ENCODE data around the gene CEACAM16.
A peak's percentile ranks its signal among the peaks of the same experiment; 100 is the strongest.

DNA sequence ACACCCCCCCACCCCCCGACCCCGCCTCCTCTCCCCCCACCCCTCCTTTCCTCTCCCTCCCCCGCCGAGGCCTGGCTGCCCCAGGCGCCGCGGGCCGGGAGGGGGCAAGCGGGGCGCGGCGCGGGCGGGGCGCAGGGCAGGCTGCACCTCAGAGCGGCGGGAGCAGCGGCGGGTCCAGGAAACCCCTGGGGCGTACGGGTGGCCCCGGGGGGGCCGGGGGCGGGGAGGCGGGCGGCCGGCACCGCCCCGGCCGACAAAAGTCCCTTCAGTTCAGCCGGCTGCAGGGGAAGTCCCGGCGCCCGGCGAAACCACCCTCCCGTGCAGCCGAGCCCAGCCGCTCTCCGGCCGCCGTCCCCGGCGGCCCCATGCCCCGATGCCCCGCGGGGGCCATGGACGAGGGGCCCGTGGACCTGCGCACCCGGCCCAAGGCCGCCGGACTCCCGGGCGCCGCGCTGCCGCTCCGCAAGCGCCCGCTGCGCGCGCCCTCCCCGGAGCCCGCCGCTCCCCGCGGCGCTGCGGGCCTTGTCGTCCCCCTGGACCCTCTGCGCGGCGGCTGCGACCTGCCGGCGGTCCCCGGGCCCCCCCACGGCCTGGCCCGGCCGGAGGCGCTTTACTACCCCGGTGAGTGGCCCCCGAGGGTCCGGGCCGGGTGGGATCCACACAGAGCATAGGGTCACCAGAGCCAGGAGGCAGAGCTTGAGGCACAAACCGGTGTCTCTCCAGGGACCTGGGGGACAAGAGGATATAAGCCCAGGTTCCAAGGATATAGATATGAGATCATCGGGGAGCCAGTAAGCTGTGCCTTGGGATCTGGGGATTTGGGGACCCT, 49.7 kb downstream of the CEACAM16 start, which contains the start of gene BCL3:
- TF ChIP-seq, protein P1, sequence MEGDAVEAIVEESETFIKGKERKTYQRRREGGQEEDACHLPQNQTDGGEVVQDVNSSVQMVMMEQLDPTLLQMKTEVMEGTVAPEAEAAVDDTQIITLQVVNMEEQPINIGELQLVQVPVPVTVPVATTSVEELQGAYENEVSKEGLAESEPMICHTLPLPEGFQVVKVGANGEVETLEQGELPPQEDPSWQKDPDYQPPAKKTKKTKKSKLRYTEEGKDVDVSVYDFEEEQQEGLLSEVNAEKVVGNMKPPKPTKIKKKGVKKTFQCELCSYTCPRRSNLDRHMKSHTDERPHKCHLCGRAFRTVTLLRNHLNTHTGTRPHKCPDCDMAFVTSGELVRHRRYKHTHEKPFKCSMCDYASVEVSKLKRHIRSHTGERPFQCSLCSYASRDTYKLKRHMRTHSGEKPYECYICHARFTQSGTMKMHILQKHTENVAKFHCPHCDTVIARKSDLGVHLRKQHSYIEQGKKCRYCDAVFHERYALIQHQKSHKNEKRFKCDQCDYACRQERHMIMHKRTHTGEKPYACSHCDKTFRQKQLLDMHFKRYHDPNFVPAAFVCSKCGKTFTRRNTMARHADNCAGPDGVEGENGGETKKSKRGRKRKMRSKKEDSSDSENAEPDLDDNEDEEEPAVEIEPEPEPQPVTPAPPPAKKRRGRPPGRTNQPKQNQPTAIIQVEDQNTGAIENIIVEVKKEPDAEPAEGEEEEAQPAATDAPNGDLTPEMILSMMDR (IDR thresholded peaks at IDR 0.05 in 4 of 5, conservative IDR thresholded peaks at IDR 0.05 in 1 of 5): no peak
- peak; percentile 41 to 48 for TF ChIP-seq POLR2A (IDR thresholded peaks at IDR 0.05)
